Stimulated activated CD4-positive, alpha-beta T cell treated with anti-CD3 and anti-CD28 coated beads, Interleukin-15, amount 100 ng/mL, for 48 hours (primary cell): ENCODE measurements around the gene ZNF678.

Experiments used
- DNase-seq, 2 donors: peaks; one replicate each; pipeline ENCODE4 v3.0.0-alpha.2; 2020; ENCODE audit warnings: low read depth in 2 of 2

Gene ZNF678

DNA sequence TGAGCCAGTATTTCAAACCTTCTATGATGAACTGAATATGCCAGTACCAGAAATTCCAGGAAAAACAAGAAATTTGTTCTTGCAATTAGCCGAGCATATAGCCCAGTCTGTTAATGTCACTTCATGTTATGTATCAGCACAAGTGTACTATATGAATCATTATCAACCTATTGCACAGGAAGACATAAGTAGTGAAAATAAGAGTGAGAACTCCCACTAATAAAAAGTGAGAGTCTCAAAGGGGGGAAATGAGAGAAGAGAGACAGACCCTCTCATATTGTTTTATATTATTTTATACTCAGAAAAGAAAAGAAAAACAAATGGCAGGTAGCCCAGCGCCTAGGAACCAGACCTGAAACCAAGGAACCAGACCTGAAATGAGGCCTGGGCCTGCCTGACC, 155.6 kb downstream of the ZNF678 start:
- DNase-seq, result no peak

DNA sequence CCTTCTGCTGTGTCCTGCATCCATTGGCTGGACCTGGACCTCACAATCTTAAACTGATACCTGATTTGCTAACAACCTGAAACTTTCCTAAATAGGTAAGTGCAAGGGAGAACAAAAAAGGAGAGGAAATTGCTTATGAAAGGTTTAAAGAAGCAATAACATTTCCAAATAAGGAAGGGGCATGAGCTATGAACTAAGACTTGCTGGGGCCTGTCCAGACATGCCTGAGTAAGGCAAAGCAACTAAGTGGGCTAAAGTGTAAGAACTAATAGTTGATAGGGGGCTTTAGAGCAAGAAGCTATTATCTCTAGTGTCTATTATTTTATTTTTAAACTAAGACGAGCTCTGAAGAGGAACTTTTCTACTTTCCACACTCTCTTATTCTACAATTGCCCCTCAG, 160.1 kb downstream of the ZNF678 start:
- no peak for DNase-seq

DNA sequence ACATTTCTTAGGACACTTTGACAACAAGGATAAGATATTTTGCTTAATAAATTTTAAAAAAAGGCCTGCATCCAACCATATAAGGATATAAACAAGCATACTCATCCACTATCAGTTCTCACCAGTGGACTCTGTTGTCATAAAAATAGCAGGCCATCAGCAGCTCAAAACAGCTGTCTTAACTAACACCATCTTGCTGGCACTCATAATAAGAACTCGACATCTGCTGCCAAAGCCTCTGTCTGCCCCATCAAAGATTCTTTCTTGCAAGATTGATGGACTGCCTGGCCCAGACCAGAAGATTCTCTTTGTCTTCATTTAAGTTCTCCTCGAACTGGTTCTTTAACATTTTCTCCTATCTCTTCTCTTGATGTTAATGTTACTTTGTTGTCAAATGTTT, 161.7 kb downstream of the ZNF678 start:
- no peak for DNase-seq

DNA sequence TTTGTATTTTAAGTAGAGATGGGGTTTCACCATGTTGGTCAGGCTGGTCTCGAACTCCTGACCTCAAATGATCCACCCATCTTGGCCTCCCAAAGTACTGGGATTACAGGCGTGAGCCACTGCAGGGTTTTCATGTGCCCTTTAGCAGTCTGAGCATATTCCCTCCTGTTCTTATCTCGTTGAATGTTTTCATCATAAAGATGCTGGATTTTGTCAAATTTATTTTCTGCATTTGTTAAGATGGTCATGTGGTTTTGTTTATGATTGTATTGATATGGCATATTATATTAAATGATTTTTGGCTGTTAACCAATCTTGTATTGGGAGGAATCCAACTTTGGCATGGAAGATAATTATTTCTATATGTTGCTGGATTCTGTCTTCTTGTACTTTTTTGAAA, 163.0 kb downstream of the ZNF678 start:
- DNase-seq, result no peak
